Small intestine (tissue), 7 donors: ENCODE data around the gene CUL9. TPM values are rescaled to one million over a fixed set of nuclear protein-coding genes. Genes with fewer than 3 reads are reported as not detected.
A peak's percentile ranks its signal among the peaks of the same experiment; 100 is the strongest.

ENCODE experiments used
- DNase-seq, 2 donors: peaks; one replicate each; pipeline versions ENCODE4 v3.0.0 to v3.0.0-alpha.2; 2013
- FAIRE-seq: peaks from 2 replicates; lab custom pipeline; 2012; peaks lifted over from hg19 to GRCh38; lab: Jason Lieb, UNC
- H3K27ac ChIP-seq, 3 donors: one replicate each; pipeline ENCODE4 v1.5.1; 2013; ENCODE audit warnings: low read length in 2 of 3, mild to moderate bottlenecking in 2 of 3, control low read depth in 1 of 3, inconsistent platforms in 1 of 3, low read depth in 1 of 3, moderate library complexity in 1 of 3
- H3K27me3 ChIP-seq, 3 donors: one replicate each; pipeline ENCODE4 v1.6.1; 2013; ENCODE audit warnings: low read length in 3 of 3, inconsistent platforms in 1 of 3; ENCODE audit not compliant: control insufficient read depth in 3 of 3, insufficient read depth in 3 of 3
- H3K36me3 ChIP-seq, 3 donors: one replicate each; pipeline ENCODE4 v1.6.1; 2013; ENCODE audit warnings: low read length in 3 of 3, inconsistent platforms in 1 of 3, low read depth in 1 of 3, mild to moderate bottlenecking in 1 of 3, moderate library complexity in 1 of 3; ENCODE audit not compliant: control insufficient read depth in 3 of 3, insufficient read depth in 2 of 3
- H3K4me1 ChIP-seq, 3 donors: one replicate each; pipeline ENCODE4 v1.6.1; 2013; ENCODE audit warnings: low read length in 2 of 3, inconsistent platforms in 1 of 3, low read depth in 1 of 3, mild to moderate bottlenecking in 1 of 3, moderate library complexity in 1 of 3; ENCODE audit not compliant: control insufficient read depth in 3 of 3, insufficient read depth in 2 of 3
- H3K4me3 ChIP-seq, 3 donors: one replicate each; pipeline ENCODE4 v1.5.1; 2013; ENCODE audit warnings: low read length in 3 of 3, control low read depth in 1 of 3, inconsistent platforms in 1 of 3, low read depth in 1 of 3, mild to moderate bottlenecking in 1 of 3, moderate library complexity in 1 of 3
- H3K9me3 ChIP-seq, 2 donors: one replicate each; pipeline ENCODE4 v1.6.1; 2013; ENCODE audit warnings: low read depth in 1 of 2, low read length in 1 of 2; ENCODE audit not compliant: control insufficient read depth in 2 of 2, insufficient read depth in 1 of 2
- WGBS, 3 donors: extraction: QIAGEN DNeasy Blood & Tissue Kit; methylation state at CpG; one replicate each; pipeline ENCODE4 v1.1.7; 2013; 5-methylcytosine and 5-hydroxymethylcytosine counted together
- polyA plus RNA-seq, 4 donors: library from polyadenylated mRNA; stranded (reverse) in 3 of 4; unstranded in 1 of 4; fragments of 200-250 nt in 3 of 4; fragments of 120-200 nt in 1 of 4; gene quantifications; one replicate each; pipeline versions ENCODE4 v1.2.1 to v1.2.3, GENCODE V29; 2013
- donor health status: healthy with polysubstance abuse.
- donor health status: control.
- donor health status: control.
- donor health status: Bipolar disorder and iron deficiency.
- donor health status: healthy.

The CUL9 gene
- polyA plus RNA-seq, 4 donors = 22.2 to 86.2 (median 52.5) TPM

DNA sequence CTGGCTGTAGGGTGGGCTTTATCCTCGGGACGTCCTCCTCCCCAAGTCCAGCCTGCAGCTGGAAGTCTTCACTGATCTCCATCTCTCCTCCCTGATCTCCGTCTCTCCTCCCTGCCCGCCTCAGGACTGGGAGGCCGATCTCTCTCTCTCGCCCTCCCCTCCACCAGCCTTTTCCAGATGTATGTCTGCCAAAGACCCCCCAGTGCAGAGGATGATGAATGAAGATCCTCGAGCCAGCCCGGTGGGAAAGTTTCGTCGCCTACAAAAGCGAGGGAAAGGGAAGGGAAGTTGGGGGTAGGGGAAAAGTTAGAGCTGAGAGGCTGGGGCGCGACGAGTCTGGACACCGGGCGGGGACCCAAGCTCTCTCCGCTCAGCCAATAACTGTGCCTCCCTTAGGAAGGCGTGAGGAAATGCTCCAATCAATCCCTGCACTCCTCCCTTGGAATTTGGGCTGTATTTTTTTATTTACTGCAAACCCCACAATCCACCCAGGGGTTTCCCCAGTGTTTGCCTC, 11.5 kb upstream of the CUL9 start:
- peak overlapping the region in 2 of 3 donors; percentile 83 to 94 for H3K27ac ChIP-seq
- no peak for FAIRE-seq
- WGBS, 3 donors = 0 to 3% (median 1%) methylated on average over 15 to 18 of the region's 18 CpGs
- peaks cover 5 to 30% (median 7%) of the 10 kb centered on the region in 3 donors for H3K4me1 ChIP-seq
- H3K27me3 ChIP-seq = no peaks in the 10 kb centered on the region
- DNase-seq = no peak
- H3K36me3 ChIP-seq = peaks cover 0 to 11% (median 0%) of the 10 kb centered on the region in 3 donors
- H3K9me3 ChIP-seq = no peaks in the 10 kb centered on the region
- H3K4me3 ChIP-seq = peak overlapping the region; percentile 43 to 97 (median 57)

GRCh38 chr6:43170931-43171706, 10.9 kb upstream of the CUL9 start, which contains the start of gene SRF:
SRF (plus strand) TSS chr6:43171269; CDS start chr6:43171657, 388 bp downstream.
- Histone ChIP-seq H3K27me3 (no peaks in the 10 kb centered on the region), H3K4me1 (peaks cover 5 to 30% (median 7%) of the 10 kb centered on the region in 3 donors), H3K4me3 (peak within 1 kb of the TSS; percentile 74 to 97 (median 92)), H3K36me3 (peaks cover 0 to 18% (median 2%) of the 10 kb centered on the region in 3 donors), H3K27ac (peak within 1 kb of the TSS; percentile 83 to 95 (median 94)), H3K9me3 (no peaks in the 10 kb centered on the region)
- DNase-seq = peak; percentile 100
- no peak for FAIRE-seq
- 0% methylated on average over 38 to 83 of the region's 83 CpGs for WGBS, 3 donors

DNA sequence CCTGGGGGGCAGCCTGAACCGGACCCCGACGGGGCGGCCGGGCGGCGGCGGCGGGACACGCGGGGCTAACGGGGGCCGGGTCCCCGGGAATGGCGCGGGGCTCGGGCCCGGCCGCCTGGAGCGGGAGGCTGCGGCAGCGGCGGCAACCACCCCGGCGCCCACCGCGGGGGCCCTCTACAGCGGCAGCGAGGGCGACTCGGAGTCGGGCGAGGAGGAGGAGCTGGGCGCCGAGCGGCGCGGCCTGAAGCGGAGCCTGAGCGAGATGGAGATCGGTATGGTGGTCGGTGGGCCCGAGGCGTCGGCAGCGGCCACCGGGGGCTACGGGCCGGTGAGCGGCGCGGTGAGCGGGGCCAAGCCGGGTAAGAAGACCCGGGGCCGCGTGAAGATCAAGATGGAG, 10.3 kb upstream of the CUL9 start:
- FAIRE-seq (no peak), DNase-seq (peak in 1 of 2 donors; percentile 12)
- Histone ChIP-seq H3K9me3 (no peaks in the 10 kb centered on the region), H3K27me3 (no peaks in the 10 kb centered on the region), H3K4me1 (peaks cover 5 to 30% (median 7%) of the 10 kb centered on the region in 3 donors), H3K4me3 (peak overlapping the region; percentile 74 to 97 (median 92)), H3K27ac (peak overlapping the region; percentile 83 to 95 (median 94)), H3K36me3 (peaks cover under 1 to 24% (median 2%) of the 10 kb centered on the region in 3 donors)
- 0 to 1% (median 0%) methylated on average over 33 to 57 of the region's 57 CpGs for WGBS, 3 donors

DNA sequence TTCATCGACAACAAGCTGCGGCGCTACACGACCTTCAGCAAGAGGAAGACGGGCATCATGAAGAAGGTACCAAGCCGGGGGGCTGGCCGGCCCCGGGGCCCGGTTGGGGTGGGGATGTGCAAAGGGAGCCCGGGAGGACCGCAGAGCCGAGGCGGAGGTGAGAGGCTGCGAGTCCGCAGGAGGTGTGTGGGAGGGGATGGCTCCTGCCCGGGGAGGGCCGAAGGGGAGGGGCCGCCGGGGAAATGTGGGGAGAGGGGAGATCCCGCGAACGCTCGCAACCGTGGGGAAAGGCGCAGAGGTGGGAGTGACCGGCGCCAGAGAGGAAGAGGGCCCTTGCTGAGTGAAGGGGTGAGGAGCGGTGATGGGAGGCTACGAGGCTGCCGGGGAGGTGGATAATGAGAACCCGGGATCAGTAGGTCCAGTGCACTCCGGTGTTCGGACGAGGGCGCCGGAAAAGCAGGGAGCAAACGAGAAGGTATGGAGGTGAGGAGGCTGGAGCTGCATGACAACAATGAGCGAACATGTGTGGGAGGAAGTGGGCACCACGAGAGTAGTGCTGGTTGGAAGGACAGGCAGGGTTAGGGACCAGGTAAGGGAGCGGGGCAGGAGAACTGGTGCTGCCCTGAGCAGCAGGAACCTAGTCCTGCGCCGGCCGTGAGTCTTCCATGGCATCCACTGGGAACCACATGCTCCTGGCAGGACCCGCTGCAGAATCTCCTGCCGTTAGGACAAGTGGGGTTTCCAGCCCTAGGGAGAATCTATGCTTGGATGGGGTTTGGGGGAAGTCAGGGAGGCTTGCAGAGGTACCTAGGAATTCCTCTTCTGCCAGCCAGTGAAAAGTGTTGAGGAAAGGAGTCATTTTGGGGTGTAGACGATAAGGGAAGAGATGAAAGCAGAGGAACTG, 9.6 kb upstream of the CUL9 start:
- peaks cover 2 to 26% (median 4%) of the 10 kb centered on the region in 3 donors for H3K36me3 ChIP-seq
- 1 to 2% (median 1%) methylated on average over 45 to 46 of the region's 46 CpGs for WGBS, 3 donors
- no peak for FAIRE-seq
- peak overlapping the region; percentile 74 to 97 (median 92) for H3K4me3 ChIP-seq
- peak overlapping the region; percentile 83 to 95 (median 88) for H3K27ac ChIP-seq
- H3K9me3 ChIP-seq = no peaks in the 10 kb centered on the region
- H3K27me3 ChIP-seq = no peaks in the 10 kb centered on the region
- peak; percentile 43 to 74 for DNase-seq
- H3K4me1 ChIP-seq = peaks cover 5 to 30% (median 7%) of the 10 kb centered on the region in 3 donors

DNA sequence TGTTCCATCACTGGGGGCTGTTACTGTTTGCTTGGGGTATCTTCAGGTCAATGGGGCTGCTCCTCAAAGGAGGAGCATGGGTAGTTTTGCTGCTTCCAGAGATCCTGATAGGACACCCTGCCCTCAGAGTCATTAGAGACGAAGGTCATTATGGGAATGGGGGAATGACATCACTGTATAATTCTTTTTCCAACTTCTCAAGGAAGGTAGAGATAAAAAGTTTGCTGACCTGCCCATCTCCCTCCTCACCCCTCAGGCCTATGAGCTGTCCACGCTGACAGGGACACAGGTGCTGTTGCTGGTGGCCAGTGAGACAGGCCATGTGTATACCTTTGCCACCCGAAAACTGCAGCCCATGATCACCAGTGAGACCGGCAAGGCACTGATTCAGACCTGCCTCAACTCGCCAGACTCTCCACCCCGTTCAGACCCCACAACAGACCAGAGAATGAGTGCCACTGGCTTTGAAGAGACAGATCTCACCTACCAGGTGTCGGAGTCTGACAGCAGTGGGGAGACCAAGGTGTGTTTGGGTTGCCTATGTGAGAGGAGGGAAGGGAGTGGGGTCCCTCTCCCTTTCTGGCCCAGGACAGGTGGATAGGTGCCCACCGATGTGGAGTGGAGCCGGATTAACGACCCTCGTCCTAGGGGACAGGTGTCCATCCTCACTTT, 8.3 kb upstream of the CUL9 start:
- DNase-seq = peak; percentile 48 to 53
- H3K27ac ChIP-seq = peak overlapping the region; percentile 83 to 88 (median 86)
- no peaks in the 10 kb centered on the region for H3K9me3 ChIP-seq
- H3K4me3 ChIP-seq = peak overlapping the region in 2 of 3 donors; percentile 54 to 74
- FAIRE-seq = no peak
- H3K4me1 ChIP-seq = peaks cover 5 to 30% (median 7%) of the 10 kb centered on the region in 3 donors
- peaks cover 4 to 38% (median 5%) of the 10 kb centered on the region in 3 donors for H3K36me3 ChIP-seq
- H3K27me3 ChIP-seq = no peaks in the 10 kb centered on the region
- WGBS, 3 donors = 33 to 48% (median 43%) methylated on average over 11 of the region's 11 CpGs

- Histone ChIP-seq H3K4me1 (peaks cover 5 to 30% (median 7%) of the 10 kb centered on the region in 3 donors), H3K36me3 (peaks cover 8 to 46% (median 10%) of the 10 kb centered on the region in 3 donors), H3K27ac (peak overlapping the region; percentile 83 to 88 (median 86)), H3K9me3 (no peaks in the 10 kb centered on the region), H3K27me3 (no peaks in the 10 kb centered on the region), H3K4me3 (peak overlapping the region in 2 of 3 donors; percentile 54 to 74)
- WGBS, 3 donors = 0 to 2% (median 1%) methylated on average over 23 to 32 of the region's 32 CpGs
- DNase-seq (peak; percentile 99 to 100), FAIRE-seq (no peak)
These were observed 7.5 kb upstream of the CUL9 start for GRCh38 chr6:43174263-43175112.
